Fibroblast of mammary gland (primary cell): Measurements from ENCODE around the gene CATSPER3.

Experiments
- DNase-seq: peaks from one replicate; pipeline ENCODE4 v3.0.0-alpha.2; 2010; ENCODE audit warnings: low read depth
- H3K4me3 ChIP-seq: 2 replicates; pipeline ENCODE4 v1.5.1; 2011; ENCODE audit warnings: low read depth, mild to moderate bottlenecking, low read length, moderate library complexity; ENCODE audit not compliant: control insufficient read depth
- TF ChIP-seq, protein P1 (sequence below): conservative IDR thresholded peaks from 2 replicates; pipeline ENCODE4 v1.5.1; 2011; ENCODE audit warnings: low read depth, low read length, inconsistent platforms; ENCODE audit not compliant: control insufficient read depth, insufficient read depth

CATSPER3 gene

DNA sequence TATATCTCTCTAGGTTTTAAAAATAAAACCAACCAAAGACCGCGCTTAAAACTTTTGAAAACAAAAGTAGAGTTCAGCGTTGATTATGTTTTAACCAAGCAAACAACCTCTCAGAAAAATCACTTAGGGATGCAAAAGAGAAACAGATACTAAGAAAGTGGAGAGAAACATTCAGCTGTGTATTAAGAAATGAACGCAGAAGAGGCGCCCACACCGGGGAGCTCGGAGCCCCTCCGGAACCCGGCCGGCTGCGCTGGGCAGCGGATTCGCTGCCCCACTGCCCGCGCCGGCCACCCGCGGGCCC is 64.9 kb downstream of the CATSPER3 start:
- TF ChIP-seq, protein P1, sequence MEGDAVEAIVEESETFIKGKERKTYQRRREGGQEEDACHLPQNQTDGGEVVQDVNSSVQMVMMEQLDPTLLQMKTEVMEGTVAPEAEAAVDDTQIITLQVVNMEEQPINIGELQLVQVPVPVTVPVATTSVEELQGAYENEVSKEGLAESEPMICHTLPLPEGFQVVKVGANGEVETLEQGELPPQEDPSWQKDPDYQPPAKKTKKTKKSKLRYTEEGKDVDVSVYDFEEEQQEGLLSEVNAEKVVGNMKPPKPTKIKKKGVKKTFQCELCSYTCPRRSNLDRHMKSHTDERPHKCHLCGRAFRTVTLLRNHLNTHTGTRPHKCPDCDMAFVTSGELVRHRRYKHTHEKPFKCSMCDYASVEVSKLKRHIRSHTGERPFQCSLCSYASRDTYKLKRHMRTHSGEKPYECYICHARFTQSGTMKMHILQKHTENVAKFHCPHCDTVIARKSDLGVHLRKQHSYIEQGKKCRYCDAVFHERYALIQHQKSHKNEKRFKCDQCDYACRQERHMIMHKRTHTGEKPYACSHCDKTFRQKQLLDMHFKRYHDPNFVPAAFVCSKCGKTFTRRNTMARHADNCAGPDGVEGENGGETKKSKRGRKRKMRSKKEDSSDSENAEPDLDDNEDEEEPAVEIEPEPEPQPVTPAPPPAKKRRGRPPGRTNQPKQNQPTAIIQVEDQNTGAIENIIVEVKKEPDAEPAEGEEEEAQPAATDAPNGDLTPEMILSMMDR: no peak
- H3K4me3 ChIP-seq: no peak overlapping the region
- DNase-seq: no peak

DNA sequence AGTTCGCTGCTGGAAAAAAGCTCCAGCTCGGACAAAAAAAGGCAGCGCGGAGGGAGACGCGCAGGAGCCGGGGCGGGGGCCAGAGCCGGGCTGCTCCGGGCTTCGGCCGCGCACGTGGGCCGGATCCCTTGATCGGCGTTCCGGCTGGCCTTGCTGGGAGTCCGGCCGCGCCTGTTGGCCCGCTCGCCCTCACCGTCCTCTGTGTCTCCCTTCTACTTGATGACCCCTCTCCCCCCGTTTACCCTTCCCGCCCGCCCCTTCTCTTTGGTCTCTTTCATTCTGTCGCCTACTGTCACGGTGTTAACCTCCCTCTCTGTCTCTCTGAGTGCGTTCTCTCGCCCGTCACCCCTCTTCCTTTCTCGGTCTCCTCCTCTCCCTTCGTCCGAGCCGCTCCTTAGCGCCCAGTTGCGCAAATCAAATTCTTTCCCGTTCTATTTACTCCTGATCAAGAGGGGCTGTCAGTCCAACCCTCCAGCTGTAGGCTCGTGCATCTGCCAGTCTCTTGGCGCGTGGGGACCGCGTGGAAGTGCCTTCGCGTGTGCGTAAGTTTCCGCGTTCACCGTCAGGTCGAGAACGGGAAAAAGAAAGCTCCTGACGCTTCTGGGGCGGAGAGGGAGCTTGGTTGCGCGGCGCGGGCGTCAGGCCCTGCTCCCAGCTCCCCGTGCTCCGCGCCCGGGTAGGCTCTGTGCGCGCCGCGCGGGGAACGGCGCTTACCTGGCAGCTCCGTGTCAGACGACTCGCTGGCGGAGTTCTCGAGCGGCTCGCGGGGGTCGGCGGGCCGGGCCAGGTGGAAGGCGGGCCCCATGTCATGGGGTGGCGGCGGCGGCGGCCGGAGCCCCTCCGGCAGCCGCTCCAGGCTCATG is 65.5 kb downstream of the CATSPER3 start:
- TF ChIP-seq, protein P1: no peak
- H3K4me3 ChIP-seq: peak overlapping the region; percentile 2
- peak; percentile 12 for DNase-seq

- peak; percentile 12 for DNase-seq
- TF ChIP-seq, protein P1: no peak
- peak within 1 kb of the TSS; percentile 2 for H3K4me3 ChIP-seq
Observed at GRCh38 chr5:135033901-135034235, 66.2 kb downstream of the CATSPER3 start, which contains the start of gene PITX1. PITX1 (minus strand) TSS chr5:135034228; CDS start chr5:135033881, 347 bp downstream.

DNA sequence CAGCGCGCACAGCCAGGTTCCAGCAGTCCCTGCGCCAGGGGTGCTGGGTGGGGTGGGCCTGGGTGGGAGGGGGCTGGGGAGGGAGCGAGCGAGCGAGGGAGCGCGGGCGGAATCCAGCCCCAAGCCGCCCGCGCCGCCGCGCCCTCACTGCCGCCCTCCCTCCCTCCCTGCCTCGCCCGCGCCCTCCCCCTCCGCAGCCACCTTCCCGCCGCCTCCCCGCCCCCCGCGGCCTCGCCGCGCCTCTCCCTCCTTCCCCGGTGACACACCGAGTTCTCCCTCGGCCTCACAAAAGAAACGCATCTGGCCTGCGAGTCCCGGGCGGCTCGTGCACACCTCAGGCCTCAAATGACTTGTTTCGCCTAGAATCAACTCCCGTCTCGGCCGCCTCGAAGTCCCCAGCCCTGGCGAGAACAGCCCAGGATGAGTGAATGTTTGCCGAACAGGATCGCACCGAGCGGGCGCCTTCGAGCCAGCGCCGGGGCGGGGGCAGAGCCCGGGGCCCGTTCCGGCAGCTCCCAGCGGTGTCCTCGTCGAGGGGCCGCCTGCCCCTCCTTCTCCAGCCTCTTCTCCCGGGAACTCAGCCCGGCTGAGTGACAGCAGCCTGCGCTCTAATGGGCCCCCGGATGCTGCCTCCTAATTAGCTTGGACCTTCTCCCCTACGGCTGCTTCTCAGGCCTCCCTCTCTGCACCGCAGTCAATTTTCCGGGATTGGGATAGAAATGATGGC is 66.7 kb downstream of the CATSPER3 start:
- peak; percentile 8 for DNase-seq
- TF ChIP-seq, protein P1: no peak
- no peak overlapping the region for H3K4me3 ChIP-seq

- TF ChIP-seq, protein P1: no peak
- no peak overlapping the region for H3K4me3 ChIP-seq
- DNase-seq: no peak
Observed at GRCh38 chr5:135034963-135035677, 67.4 kb downstream of the CATSPER3 start.

DNA sequence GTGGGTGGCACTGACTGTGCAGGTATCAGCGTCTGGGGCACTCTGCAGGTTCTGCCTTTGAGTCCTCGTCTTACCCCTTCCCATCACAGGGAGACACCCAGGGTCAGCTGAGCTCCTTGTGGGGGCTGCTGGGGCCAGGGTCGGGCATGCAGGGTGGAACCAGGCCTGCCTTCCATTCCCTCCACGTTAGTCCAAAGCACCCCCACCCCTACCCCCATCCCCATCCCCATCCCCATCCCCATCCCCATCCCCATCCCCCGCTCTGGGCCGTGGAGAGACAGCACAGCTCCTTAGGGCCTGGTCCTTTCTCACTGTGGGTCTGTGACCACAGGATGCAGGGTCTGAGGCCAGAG is 67.9 kb downstream of the CATSPER3 start:
- H3K4me3 ChIP-seq: no peak overlapping the region
- DNase-seq: no peak
- TF ChIP-seq, protein P1: no peak
